K562 treated with DMSO at 1 percent for 4 hours (cell line): ENCODE data around the gene GEN1. TPM values are rescaled to one million over a fixed set of nuclear protein-coding genes. Genes with fewer than 3 reads are reported as not detected.

Experiments
- total RNA-seq: library from RNA; unstranded; fragments of 300-600 nt; gene quantifications from 2 replicates; pipeline ENCODE4 v1.2.3, GENCODE V29; 2022; ENCODE audit not compliant: insufficient read depth

The GEN1 gene
- 2.1 and 3.7 TPM in 2 replicates for total RNA-seq

DNA sequence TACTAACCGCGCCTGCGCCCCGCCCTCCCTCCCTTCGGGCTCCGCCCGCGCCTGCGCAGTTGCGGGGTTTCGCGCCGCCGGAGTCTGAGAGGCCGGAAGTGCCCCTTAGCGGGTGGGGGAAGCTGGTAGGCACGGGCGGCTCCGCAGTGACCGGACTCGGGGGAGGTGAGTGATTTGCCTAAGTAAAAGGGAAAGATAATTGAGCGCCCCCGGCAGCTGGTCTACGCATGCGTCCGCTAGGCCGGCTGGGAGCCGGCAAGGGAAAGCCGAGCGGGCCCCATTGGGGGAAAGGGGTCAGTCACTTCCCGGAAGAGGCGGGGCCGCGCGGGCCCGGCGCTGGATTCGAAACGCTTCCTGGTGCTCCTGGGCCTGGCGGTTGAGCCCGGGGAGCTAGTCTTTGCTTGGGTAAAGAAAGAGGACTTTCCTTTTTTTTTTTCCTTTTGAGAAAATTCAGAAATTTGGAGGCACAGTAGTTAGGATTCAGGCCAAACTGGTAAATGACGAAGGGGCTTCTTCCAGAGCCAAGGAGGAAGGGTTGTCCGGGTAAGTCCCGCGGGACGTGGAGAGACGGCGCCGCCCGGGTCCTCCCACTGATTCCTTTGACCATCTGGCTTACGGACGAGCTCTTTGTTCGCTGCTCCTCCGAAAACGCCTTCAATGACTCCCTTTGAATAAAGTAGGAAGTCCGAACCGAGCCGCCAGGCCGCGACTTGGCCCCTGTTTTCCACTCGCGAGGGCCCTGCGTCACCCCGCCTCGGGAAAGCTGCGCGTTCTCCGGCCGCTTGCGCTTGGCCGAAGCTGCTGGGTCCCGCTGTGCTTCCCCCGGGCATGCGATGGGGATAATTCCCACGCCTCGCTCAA is at the start of gene GEN1, which contains the start of gene SMC6:
Gene GEN1 (plus strand): TSS at position 336 of the 861 bp plus-strand sequence. CDS start 5,806 bp downstream, outside the sequence.
Gene SMC6 (minus strand): TSS at position 8 of the 861 bp plus-strand sequence. CDS start 7,864 bp downstream, outside the sequence.

GRCh38 chr2:17816396-17817245 is 62.7 kb downstream of the GEN1 start, which contains the start of gene MSGN1:
TSS of gene MSGN1 (plus strand) at chr2:17816460. CDS start at chr2:17816519, 59 bp downstream.

Other genes with a start within 250 kb of the GEN1 start
- gene RAD51AP2, start 235.7 kb upstream of the GEN1 start, total RNA-seq: not detected in 2 replicates
- gene VSNL1, start 213.4 kb upstream of the GEN1 start, total RNA-seq: not detected in 2 replicates
- gene SMC6, start 328 bp upstream of the GEN1 start, total RNA-seq: 16.8 and 18.8 TPM in 2 replicates
- gene MSGN1, start 62.3 kb downstream of the GEN1 start, total RNA-seq: not detected in 2 replicates
- 0.71 TPM in 1 of 2 replicates, not detected in the other for gene KCNS3, start 124.5 kb downstream of the GEN1 start, total RNA-seq